GM12874 (cell line): ENCODE data around the gene CLDN9.
A peak's percentile ranks its signal among the peaks of the same experiment; 100 is the strongest.

Experiments
- TF ChIP-seq, protein P1 (sequence below): IDR thresholded peaks from 2 replicates; pipeline ENCODE4 v1.5.1; 2011; ENCODE audit warnings: low read depth, mild to moderate bottlenecking, control low read depth, low read length, moderate library complexity; ENCODE audit not compliant: insufficient read depth

CLDN9 gene

DNA sequence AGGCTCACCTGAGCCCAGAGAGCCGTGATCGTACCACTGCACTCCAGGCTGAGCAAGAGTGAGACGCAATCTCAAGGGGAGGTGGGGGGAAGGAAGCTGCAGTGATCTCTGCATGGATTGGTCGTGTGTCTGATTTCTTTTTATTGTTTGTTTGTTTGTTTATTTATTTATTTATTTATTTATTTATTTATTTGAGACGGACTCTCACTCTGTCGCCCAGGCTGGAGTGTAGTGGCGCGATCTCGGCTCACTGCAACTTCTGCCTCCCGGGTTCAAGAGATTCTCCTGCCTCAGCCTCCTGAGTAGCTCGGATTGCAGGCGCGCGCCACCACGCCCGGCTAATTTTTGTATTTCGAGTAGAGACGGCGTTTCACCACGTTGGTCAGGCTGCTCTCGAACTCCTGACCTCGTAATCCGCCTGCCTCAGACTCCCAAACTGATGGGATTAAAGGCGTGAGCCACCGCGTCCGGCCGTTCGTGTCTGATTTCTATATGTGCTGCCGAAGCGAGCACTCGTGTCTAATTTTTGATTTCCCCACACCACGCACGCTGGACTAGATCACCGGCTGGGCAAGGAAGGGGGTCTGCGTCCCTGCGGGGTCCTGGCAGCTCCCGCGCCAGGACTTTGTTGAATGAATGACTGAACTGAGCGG, 7.0 kb downstream of the CLDN9 start:
- TF ChIP-seq, protein P1, sequence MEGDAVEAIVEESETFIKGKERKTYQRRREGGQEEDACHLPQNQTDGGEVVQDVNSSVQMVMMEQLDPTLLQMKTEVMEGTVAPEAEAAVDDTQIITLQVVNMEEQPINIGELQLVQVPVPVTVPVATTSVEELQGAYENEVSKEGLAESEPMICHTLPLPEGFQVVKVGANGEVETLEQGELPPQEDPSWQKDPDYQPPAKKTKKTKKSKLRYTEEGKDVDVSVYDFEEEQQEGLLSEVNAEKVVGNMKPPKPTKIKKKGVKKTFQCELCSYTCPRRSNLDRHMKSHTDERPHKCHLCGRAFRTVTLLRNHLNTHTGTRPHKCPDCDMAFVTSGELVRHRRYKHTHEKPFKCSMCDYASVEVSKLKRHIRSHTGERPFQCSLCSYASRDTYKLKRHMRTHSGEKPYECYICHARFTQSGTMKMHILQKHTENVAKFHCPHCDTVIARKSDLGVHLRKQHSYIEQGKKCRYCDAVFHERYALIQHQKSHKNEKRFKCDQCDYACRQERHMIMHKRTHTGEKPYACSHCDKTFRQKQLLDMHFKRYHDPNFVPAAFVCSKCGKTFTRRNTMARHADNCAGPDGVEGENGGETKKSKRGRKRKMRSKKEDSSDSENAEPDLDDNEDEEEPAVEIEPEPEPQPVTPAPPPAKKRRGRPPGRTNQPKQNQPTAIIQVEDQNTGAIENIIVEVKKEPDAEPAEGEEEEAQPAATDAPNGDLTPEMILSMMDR = no peak

- TF ChIP-seq, protein P1 = 0 out of 2 replicates have a peak, but pooled peaks have one; percentile 3
Observed at GRCh38 chr16:3020247-3020603, 7.5 kb downstream of the CLDN9 start, which contains the start of gene TNFRSF12A. Gene TNFRSF12A (plus strand): TSS chr16:3020368. CDS start chr16:3020398, 30 bp downstream.

DNA sequence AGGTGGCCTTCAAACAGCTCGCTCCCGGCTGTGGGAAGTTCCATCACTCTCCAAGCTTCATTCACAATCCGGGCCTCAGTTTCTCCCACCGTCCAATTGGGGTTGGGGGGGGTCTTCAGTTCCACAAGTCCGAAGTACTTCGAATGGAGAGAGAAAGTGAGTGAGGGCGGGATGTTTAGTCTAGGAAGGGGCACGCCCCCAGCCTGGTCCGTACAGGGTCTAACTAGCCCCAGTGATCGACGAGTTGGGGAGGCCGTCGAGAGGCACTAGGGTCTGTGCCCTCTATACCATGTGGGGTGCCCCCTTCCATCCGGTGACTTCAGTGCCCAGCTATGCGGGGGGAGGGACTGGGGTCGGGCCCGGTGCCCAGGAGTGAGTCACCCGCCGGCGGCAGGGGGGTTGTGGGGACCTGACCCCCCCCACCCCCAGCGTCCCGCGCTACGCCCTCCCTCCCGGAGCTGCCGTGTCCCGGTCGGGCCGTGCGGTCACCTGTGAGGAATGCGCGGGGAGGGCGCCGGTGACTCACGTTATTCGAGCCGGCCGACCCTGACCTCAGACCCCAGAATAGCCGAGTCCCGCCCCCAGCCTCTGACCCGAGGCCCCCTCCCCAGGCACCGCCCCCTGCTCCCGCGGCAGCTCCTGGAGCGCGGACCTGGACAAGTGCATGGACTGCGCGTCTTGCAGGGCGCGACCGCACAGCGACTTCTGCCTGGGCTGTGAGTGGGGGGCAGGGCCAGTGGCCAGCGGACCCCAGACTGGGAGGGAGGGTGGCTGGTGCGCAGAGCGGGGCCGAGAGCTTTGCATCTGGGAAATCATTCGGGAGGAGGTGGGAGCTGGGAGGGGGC, 8.1 kb downstream of the CLDN9 start:
- TF ChIP-seq, protein P1 = no peak

GRCh38 chr16:3021449-3022207, 8.9 kb downstream of the CLDN9 start:
- TF ChIP-seq, protein P1 = peak; percentile 62

GRCh38 chr16:3022208-3022683, 9.5 kb downstream of the CLDN9 start:
- TF ChIP-seq, protein P1 = no peak

DNA sequence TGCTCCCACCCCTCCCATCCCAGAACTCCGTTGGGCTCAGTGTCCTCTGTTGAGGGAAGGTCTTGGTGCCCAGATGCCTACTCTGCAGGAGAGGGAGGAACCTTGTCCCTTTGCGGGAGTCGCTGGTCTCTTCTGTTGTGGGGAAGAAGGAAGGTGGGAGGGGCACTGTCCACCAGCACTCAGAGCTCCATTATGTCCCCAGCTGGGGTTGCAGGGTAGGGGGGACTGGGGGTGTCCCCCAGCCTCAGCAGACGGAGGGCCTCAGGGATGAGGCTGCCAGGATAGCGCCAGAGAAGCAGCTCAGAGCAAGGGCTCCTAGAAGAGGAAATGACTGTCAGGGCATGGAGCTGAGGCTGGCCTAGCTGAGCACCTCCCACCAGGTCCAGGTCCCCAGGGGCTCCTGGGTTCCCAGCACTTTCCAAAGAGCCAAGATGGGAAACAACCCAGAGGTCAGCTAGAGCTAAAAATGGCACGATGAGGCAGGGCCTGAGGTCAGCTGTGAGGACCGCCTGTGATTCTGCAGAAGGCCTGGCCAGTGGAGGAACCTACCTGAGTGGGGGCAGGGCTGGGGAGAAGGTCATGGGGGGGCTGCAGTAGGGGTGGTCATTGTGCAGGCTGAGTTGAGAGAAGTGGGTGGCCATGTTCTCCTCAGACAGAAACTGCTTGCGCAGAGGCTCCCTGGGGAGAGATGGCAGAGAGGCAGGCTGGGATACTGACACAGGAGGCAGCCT, 10.1 kb downstream of the CLDN9 start:
- TF ChIP-seq, protein P1 = no peak

DNA sequence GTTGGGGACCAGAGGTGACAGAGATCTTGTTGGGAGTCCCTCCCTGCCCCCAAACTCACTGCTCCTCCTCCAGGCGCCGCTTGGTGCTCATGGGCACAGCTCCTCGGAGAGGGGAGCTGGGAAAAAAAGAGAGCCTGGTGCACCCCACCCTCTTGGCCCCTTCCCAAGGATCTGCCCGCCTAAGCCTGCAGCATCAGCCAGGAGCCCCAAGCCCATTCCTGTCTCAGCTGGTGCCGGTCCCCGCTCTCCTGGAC, 10.6 kb downstream of the CLDN9 start:
- TF ChIP-seq, protein P1 = no peak
